NT2/D1 (cell line): Measurements from ENCODE around the gene RIMBP3B.
"Not testable (repeated sequence)": the region's sequence is repeated elsewhere in the genome, so short reads cannot be mapped to it uniquely, and the experiment has no call there.

Experiments used
- YY1 ChIP-seq: IDR thresholded peaks from 2 replicates; pipeline ENCODE4 v1.6.1; 2011; ENCODE audit not compliant: insufficient read length, insufficient read depth
- ZNF274 ChIP-seq: IDR thresholded peaks from 2 replicates; pipeline ENCODE4 v1.6.1; 2011; ENCODE audit warnings: mild to moderate bottlenecking, low read depth, low read length

- TF ChIP-seq YY1, ZNF274: not testable (repeated sequence)
Measured at GRCh38 chr22:21407792-21408191, 24.2 kb downstream of the RIMBP3B start.
